NCI-H446 (cell line): ENCODE measurements around the gene CCDC43.
"Not testable (repeated sequence)": the region's sequence is repeated elsewhere in the genome, so short reads cannot be mapped to it uniquely, and the experiment has no call there.

Experiments used
- DNase-seq, 2 experiments: peaks; one replicate each; lab custom pipeline; 2025; lab: John Stamatoyannopoulos, UW

Gene CCDC43

GRCh38 chr17:44672479-44673093 lies 17.0 kb downstream of the CCDC43 start:
- DNase-seq = peak in 1 of 2 experiments; percentile 12

GRCh38 chr17:44666006-44666405 lies 23.6 kb downstream of the CCDC43 start:
- DNase-seq = no peak

DNA sequence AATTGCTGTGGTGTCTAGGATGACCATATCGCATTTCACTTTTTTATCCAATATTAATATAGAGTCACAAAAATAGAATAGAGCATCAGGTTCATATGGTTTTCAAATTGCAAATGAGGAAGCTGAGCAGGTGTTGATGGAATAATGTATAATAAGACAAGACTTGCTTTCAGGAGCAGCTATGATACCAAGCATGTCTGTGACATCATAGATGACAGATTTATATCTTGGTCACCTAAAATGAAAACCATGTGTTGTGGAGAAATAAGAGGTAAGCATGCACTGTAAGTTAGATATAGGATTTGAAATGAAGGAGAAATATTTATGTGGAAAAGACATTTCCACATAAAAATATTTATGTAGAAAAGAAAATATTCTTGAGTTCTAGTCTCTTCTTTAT lies 24.7 kb downstream of the CCDC43 start:
- no peak for DNase-seq

- no peak for DNase-seq
Observed at GRCh38 chr17:44663095-44663494, 26.5 kb downstream of the CCDC43 start.

- DNase-seq = no peak
Observed at GRCh38 chr17:44661835-44662234, 27.7 kb downstream of the CCDC43 start.

DNA sequence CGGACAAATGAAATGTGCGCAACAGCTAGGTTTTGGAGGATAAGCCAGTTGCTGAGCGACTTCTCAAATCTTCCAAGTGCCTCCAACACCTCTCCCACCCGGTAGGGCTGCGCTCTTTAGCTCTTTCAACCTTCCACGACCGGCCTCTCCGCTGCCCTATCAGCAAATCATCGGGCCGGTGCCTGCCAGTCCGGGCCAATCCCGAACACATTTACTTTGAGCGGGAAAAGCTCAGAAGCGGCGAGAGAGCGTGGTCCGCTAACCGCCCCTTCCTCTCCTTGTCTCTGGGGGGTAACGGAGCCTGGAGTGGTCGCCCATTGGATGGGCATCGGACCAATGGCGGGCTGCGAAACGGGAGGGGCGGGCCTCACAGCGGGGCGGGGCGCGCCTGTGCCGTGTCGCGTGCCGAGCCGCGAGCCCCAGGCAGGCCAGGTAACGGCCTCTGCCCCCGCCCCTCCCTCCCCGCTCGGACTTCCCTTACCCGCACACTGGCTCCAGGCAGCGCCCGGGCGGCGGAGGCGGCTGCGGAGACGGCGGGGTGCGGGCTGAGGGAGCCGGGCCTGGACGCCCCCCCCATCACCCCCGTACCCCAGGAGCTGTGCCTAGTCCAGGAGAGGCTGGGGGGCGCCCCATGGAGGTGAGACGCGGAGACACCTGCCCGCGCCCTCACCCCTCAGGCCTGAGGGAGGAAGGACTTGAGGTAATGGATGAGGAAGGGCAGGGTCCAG lies 33.4 kb downstream of the CCDC43 start, which contains the start of gene MEIOC:
Gene MEIOC (plus strand): TSS at position 486 of the 728 bp plus-strand sequence. CDS start 146 bp downstream, at position 632.
- no peak for DNase-seq

DNA sequence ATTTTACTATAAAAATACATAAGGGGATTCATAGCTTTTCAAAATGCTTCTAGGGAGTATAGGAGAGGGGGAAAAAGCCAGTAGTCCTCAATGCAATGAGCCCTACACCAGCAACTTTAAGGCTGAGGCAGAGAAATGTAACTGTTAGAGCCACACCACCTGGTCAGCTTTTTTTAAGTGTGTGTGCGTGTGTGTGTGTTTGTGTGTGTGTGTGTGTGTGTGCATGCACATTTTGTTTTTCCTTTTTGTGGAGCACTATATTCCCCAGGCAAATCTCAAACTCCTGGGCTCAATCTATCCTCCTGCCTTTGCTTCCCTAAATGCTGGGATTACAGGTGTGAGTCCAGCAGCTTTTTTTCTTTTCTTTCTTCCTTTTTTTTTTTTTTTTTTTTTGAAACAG lies 35.6 kb downstream of the CCDC43 start:
- DNase-seq = no peak

DNA sequence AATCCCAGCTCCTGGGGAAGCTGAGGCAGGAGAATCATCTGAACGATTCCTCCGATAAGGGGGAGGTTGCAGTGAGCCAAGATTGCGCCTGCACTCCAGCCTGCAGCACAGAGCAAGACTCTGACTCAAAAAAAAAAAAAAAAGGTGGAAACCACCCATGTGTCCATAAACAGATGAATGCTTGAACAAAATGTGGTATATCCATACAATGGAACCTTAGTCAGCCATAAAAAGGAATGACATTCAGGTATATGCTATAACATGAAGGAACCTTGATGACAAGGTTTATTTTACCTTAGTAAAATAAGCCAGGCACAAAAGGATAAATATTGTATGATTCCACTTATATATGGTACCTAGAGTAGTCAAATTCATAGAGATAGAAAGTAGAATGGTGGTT lies 36.2 kb downstream of the CCDC43 start:
- DNase-seq = no peak

GRCh38 chr17:44652727-44653126 lies 36.8 kb downstream of the CCDC43 start:
- DNase-seq = no peak

DNA sequence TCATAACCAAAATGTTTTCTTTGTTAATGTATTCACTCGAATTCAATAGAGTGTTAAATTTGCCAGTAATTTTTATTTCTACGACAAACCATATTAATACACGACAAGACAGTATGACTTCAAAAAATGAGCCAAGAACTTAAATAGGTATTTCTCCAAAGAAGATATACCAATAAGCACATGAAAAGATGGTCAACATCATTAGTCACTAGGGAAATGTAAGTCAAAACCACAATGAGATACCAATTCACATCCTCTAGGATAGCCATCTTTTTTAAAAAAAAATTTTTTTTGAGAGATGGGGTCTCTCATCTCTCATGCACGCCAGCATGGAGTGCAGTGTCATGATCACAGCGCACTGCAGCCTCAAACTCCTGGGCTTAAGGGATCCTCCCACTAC lies 38.3 kb downstream of the CCDC43 start:
- DNase-seq = no peak

- no peak for DNase-seq
Observed at GRCh38 chr17:44648963-44649362, 40.6 kb downstream of the CCDC43 start.

GRCh38 chr17:44647736-44648135 lies 41.8 kb downstream of the CCDC43 start:
- DNase-seq = no peak

DNA sequence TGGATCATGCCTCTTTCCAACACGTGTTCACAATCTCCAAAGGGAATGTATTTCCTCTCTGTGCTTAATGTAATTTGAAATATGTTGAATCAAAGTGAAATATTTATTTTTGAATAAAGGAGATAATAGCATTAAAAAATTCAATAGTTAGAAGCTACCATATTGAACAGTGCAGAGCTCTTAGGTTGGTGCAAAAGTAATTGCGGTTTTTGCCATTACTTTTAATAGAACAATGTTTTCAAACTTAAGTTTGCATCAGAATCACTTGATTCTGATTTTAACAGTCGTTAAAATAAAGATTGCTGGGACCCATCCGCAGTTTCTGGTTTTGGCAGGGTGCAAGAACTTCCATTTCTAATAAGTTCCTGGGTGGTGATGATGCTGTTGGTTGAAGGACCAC lies 43.3 kb downstream of the CCDC43 start:
- no peak for DNase-seq

DNA sequence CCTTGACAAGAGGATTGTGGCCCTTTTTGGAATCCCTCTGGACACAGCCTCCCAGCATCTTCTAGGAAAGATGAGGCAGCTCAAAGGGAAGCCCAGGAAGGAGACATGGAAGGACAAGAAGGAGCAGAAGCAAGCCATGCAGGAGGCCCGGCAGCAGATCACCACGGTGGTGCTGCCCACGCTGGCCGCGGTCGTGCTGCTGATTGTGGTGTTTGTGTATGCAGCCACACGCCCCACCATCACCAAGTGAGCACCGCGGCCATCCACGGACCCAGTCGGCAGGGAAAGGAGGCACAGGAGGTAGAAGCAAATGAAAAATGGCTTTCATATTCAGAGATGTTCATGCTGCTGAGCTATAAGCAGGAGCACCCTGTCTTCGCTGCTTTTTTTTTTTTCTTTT lies 44.2 kb downstream of the CCDC43 start:
- no peak for DNase-seq

DNA sequence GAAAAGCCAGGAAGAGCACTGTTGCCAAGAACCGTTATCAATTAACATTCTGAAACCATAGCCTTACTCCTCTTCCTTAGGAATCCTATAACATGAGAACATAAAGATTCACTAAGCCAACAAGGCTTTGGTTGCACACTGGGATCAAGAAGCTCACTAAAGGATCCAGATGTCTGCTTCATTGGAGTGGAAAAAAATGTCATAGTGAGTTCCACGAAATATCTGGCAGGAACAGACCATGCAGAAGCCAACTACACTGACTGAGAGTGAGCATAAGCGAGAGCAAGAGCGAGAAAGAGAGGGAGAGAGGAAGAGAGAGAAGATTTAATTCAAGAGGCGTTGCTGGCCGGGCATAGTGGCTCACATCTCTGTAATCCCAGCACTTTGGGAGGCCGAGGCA lies 46.7 kb downstream of the CCDC43 start:
- peak; percentile 17 to 73 for DNase-seq

- no peak for DNase-seq
Observed at GRCh38 chr17:44637066-44637465, 52.5 kb downstream of the CCDC43 start.

DNA sequence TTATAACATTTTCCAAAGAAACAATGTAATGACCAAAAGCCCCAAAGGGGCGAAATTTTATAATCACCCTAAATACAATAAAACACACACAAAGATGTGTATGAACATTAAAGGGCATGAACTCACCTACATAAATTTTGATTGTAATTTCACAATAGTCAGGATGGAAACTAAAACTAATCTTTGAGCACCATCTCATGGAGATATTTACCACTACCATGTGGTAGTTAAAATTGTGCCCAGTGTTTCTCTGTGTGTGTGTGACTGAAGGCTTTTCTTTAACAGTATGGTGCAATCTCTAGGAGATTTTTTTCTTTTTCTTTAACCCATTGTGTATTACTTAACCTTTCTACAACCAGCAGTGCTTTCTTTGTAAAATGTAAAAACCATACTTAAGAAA lies 53.0 kb downstream of the CCDC43 start:
- DNase-seq = peak in 1 of 2 experiments; percentile 5

GRCh38 chr17:44634401-44634800 lies 55.2 kb downstream of the CCDC43 start:
- not testable (repeated sequence) for DNase-seq

DNA sequence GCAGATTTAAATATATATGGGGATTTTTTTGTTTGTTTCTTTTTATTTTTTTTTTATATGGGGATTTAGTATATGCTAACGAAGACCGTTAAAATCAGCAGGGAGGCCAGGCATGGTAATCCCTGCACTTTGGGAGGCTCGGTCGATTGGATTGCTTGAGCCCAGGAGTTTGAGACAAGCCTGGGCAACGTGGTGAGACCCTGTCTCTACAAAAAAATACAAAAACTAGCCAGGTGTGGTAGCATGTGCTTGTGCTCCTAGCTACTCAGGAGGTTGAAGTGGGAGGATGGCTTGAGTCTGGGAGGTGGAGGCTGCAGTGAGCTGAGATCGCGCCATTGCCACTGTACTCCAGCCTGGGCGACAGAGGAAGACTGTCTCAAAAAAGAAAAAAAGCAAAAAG lies 55.6 kb downstream of the CCDC43 start:
- no peak for DNase-seq

DNA sequence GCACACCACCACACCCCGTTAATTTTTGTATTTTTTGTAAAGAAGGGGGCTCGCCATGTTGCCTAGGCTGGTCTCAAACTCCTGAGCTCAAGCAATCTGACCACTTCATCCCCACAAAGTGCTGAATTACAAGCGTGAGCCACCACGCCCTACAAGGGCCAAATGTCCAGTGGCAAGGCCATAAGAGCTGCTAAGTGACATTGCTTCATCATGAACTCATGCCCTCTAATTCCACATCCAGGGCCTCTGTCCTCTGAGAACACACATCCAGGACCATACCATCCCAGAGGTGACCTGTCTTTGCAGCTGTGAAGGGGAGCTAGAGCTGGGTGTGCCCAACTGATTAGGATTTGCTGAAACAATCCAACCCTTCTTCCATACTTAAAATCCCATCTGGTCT lies 58.9 kb downstream of the CCDC43 start:
- DNase-seq = no peak

DNA sequence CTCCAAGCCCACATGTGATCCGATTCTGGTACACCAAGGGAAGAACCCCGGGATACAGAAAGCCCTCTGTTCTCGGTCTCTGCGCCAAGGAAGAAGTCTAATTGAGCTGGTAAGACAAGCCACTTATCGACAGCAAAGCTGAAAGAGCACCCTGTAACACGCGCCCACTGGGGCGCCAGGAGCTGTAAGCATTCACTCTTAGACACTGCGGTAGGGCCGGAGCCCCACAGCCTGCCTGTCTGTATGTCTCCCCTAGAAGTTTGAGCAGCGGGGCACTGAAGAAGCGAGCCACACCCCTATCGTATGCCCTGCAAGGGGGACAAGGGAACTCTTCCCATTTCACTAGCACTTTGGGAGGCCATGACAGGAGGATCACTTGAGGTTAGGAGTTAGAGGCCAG lies 60.3 kb downstream of the CCDC43 start:
- no peak for DNase-seq

GRCh38 chr17:44628243-44629188 lies 61.1 kb downstream of the CCDC43 start:
- DNase-seq = no peak
